CD14-positive monocyte (primary cell): ENCODE results near the gene MBNL3. TPM values are rescaled to one million over a fixed set of nuclear protein-coding genes. Genes with fewer than 3 reads are reported as not detected.
A peak's percentile ranks its signal among the peaks of the same experiment; 100 is the strongest.

Experiments used
- DNase-seq, 3 donors: peaks; one replicate each; pipeline ENCODE4 v3.0.0-alpha.2; 2011 to 2022
- H2AFZ ChIP-seq: 2 replicates; pipeline ENCODE4 v1.6.0; 2012; ENCODE audit warnings: mild to moderate bottlenecking, low read depth, low read length, inconsistent platforms; ENCODE audit not compliant: insufficient read depth, poor library complexity, severe bottlenecking
- H3K27ac ChIP-seq, 2 donors: 1 replicate in 1 of 2; 2 replicates in 1 of 2; pipeline ENCODE4 v1.5.1; 2012 to 2013; ENCODE audit warnings: low read length in 2 of 2, control low read depth in 1 of 2, inconsistent platforms in 1 of 2, low read depth in 1 of 2, mild to moderate bottlenecking in 1 of 2
- H3K27me3 ChIP-seq, 2 donors: one replicate each; pipeline versions ENCODE4 v1.6.0 to v1.6.1; 2011 to 2013; ENCODE audit warnings: low read length in 2 of 2; ENCODE audit not compliant: control insufficient read depth in 2 of 2, insufficient read depth in 2 of 2
- H3K36me3 ChIP-seq, 2 donors: replicated peaks in 1 of 2; 1 replicate in 1 of 2; 2 replicates in 1 of 2; pipeline versions ENCODE4 v1.5.1 to v1.6.1; 2012 to 2013; ENCODE audit warnings: low read length in 2 of 2, control low read depth in 1 of 2, inconsistent platforms in 1 of 2, mild to moderate bottlenecking in 1 of 2; ENCODE audit not compliant: insufficient read depth in 2 of 2, control insufficient read depth in 1 of 2
- H3K4me1 ChIP-seq, 2 donors: 1 replicate in 1 of 2; 2 replicates in 1 of 2; pipeline versions ENCODE4 v1.5.1 to v1.6.1; 2012 to 2013; ENCODE audit warnings: low read length in 2 of 2, control low read depth in 1 of 2, inconsistent platforms in 1 of 2, mild to moderate bottlenecking in 1 of 2, moderate library complexity in 1 of 2; ENCODE audit not compliant: insufficient read depth in 2 of 2, control insufficient read depth in 1 of 2
- H3K4me2 ChIP-seq: replicated peaks from 2 replicates; pipeline ENCODE3; 2012; ENCODE audit warnings: low read length, moderate library complexity, mild to moderate bottlenecking; ENCODE audit not compliant: poor library complexity, severe bottlenecking; ENCODE audit errors: extremely low read depth
- H3K4me3 ChIP-seq, 3 experiments: fragments of 200-600 bp in 1 of 3; sonication (generic) in 1 of 3; replicated peaks in 1 of 3; 1 replicate in 2 of 3; 2 replicates in 1 of 3; pipeline ENCODE4 v1.5.1; 2011 to 2013; ENCODE audit warnings: low read length in 3 of 3, mild to moderate bottlenecking in 3 of 3, control low read depth in 2 of 3, low read depth in 2 of 3, inconsistent platforms in 1 of 3, moderate library complexity in 1 of 3
- H3K79me2 ChIP-seq: 2 replicates; pipeline ENCODE4 v1.6.0; 2012; ENCODE audit warnings: mild to moderate bottlenecking, control low read depth, inconsistent platforms, low read length, moderate library complexity; ENCODE audit not compliant: insufficient read depth
- H3K9ac ChIP-seq: 2 replicates; pipeline ENCODE4 v1.6.0; 2017; ENCODE audit warnings: low read length, mild to moderate bottlenecking; ENCODE audit not compliant: insufficient read depth, poor library complexity, severe bottlenecking
- H3K9me3 ChIP-seq, 2 donors: replicated peaks in 1 of 2; 1 replicate in 1 of 2; 2 replicates in 1 of 2; pipeline versions ENCODE4 v1.5.1 to v1.6.1; 2012 to 2013; ENCODE audit warnings: low read length in 2 of 2, control low read depth in 1 of 2; ENCODE audit not compliant: control insufficient read depth in 1 of 2, insufficient read depth in 1 of 2
- H4K20me1 ChIP-seq: 2 replicates; pipeline ENCODE4 v1.6.0; 2012; ENCODE audit warnings: mild to moderate bottlenecking, low read length, control low read depth, moderate library complexity; ENCODE audit not compliant: insufficient read depth
- H3K27ac Mint-ChIP-seq, 7 donors: one replicate each; pipeline ENCODE4 v1.8.0; 2020; ENCODE audit warnings: mild to moderate bottlenecking in 7 of 7, mixed read lengths in 7 of 7, moderate library complexity in 6 of 7, inconsistent platforms in 2 of 7
- H3K27me3 Mint-ChIP-seq, 3 donors: one replicate each; pipeline ENCODE4 v1.8.0; 2021 to 2022; ENCODE audit warnings: low read depth in 3 of 3, mild to moderate bottlenecking in 3 of 3, mixed read lengths in 3 of 3, moderate library complexity in 3 of 3, inconsistent platforms in 1 of 3
- H3K36me3 Mint-ChIP-seq, 2 donors: one replicate each; pipeline ENCODE4 v1.8.0; 2020; ENCODE audit warnings: mixed read lengths in 2 of 2, inconsistent platforms in 1 of 2, mild to moderate bottlenecking in 1 of 2
- H3K4me1 Mint-ChIP-seq: one replicate; pipeline ENCODE4 v1.8.0; 2020; ENCODE audit warnings: mild to moderate bottlenecking, mixed read lengths
- H3K4me3 Mint-ChIP-seq, 2 donors: one replicate each; pipeline ENCODE4 v1.8.0; 2020; ENCODE audit warnings: mild to moderate bottlenecking in 2 of 2, mixed read lengths in 2 of 2, moderate library complexity in 1 of 2
- H3K9me3 Mint-ChIP-seq, 7 donors: one replicate each; pipeline ENCODE4 v1.8.0; 2020 to 2022; ENCODE audit warnings: mixed read lengths in 7 of 7, mild to moderate bottlenecking in 6 of 7, moderate library complexity in 6 of 7, inconsistent platforms in 2 of 7
- WGBS: methylation state at CpG from one replicate; pipeline ENCODE4 v1.1.5; 2013; ENCODE audit warnings: missing lambda C conversion rate; ENCODE audit not compliant: insufficient coverage; 5-methylcytosine and 5-hydroxymethylcytosine counted together
- intact Hi-C, 2 donors: fragments of 100-400 bp; cut with micrococcal nuclease; formaldehyde crosslinking; loops; one replicate each; pipeline versions ENCODE4 v1.15.0 to v1.15.1; 2023
- polyA plus RNA-seq, 3 donors: library from polyadenylated mRNA; depleted of rRNA in 1 of 3; unstranded in 2 of 3; stranded (reverse) in 1 of 3; fragments of 300-500 nt in 2 of 3; fragments of >200 nt in 1 of 3; fragmentation: Illumina TruSeq in 2 of 3; gene quantifications; 1 replicate in 2 of 3; 2 replicates in 1 of 3; pipeline ENCODE4 v1.2.3, GENCODE V29; 2012 to 2021
- TF ChIP-seq, protein P1 (sequence below): fragments of 200-600 bp; IDR thresholded peaks from one replicate; pipeline ENCODE4 v1.8.0; 2022; ENCODE audit warnings: antibody characterized with exemption, mild to moderate bottlenecking

The MBNL3 gene
- polyA plus RNA-seq, 3 donors = 7.4 to 32.8 (median 22.4) TPM

DNA sequence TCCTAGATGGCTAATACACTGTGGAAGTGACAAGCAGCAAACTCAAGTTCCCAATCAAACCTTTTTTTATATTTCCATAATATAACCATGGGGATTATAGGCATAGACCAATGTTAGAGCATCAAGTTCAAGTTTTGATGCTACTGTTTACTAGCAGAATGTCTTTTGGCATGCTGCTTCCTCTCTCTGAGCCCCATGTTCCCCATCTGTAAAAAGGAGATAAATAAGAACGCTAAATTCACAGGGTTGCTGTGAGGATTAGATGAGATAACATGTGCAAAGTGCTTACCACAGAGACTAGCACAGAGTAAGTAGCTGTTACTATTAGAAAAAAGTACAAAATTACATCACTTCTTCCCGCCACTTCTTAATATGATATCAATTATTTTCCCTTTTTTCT is 18.0 kb downstream of the MBNL3 start:
- H3K27ac Mint-ChIP-seq = peak overlapping the region in 1 of 7 donors; percentile 41
- TF ChIP-seq, protein P1, sequence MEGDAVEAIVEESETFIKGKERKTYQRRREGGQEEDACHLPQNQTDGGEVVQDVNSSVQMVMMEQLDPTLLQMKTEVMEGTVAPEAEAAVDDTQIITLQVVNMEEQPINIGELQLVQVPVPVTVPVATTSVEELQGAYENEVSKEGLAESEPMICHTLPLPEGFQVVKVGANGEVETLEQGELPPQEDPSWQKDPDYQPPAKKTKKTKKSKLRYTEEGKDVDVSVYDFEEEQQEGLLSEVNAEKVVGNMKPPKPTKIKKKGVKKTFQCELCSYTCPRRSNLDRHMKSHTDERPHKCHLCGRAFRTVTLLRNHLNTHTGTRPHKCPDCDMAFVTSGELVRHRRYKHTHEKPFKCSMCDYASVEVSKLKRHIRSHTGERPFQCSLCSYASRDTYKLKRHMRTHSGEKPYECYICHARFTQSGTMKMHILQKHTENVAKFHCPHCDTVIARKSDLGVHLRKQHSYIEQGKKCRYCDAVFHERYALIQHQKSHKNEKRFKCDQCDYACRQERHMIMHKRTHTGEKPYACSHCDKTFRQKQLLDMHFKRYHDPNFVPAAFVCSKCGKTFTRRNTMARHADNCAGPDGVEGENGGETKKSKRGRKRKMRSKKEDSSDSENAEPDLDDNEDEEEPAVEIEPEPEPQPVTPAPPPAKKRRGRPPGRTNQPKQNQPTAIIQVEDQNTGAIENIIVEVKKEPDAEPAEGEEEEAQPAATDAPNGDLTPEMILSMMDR = no peak
- peaks cover 8% of the 10 kb centered on the region for H3K79me2 ChIP-seq

DNA sequence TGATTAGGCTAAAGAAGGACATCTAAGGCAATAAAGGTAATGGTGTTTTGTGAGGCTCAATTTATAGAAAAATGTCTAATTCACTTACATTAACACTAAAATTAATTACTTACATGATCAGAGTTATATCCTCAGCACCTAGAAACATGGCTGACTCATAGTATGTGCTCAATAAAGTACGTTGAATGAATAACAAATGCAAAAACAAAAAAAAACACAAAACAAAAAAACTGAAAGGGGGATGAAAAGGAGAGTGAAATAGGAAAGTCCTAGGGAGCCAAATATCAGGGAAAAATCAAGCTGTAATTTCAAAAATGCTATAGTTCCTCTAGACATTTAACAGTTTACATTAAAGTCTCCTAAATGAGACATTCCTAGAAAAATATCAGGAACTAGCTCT is 18.7 kb downstream of the MBNL3 start:
- Histone ChIP-seq H3K27ac (no peak overlapping the region), H3K79me2 (peaks cover 8% of the 10 kb centered on the region), H3K4me1 (peaks cover 11 to 14% of the 10 kb centered on the region in 2 donors), H2AFZ (no peak overlapping the region), H3K9me3 (no peaks in the 10 kb centered on the region), H3K9ac (no peak overlapping the region), H3K36me3 (no peaks in the 10 kb centered on the region), H4K20me1 (no peaks in the 10 kb centered on the region), H3K4me3 (no peak overlapping the region), H3K4me2 (no peak overlapping the region), H3K27me3 (peaks cover 0 to 2% of the 10 kb centered on the region in 2 donors)
- Mint-ChIP-seq H3K4me1 (peaks cover 14% of the 10 kb centered on the region), H3K9me3 (no peaks in the 10 kb centered on the region), H3K27ac (no peak overlapping the region), H3K27me3 (peaks cover 0 to 10% (median 0%) of the 10 kb centered on the region in 3 donors), H3K36me3 (no peaks in the 10 kb centered on the region), H3K4me3 (no peak overlapping the region)
- no CpG with 5 or more reads among the region's 1 CpG for WGBS
- intact Hi-C loops = no loop called here
- TF ChIP-seq, protein P1 = no peak
- DNase-seq = no peak

More for the DNA sequence above, 18.0 kb downstream of the MBNL3 start:
- no peaks in the 10 kb centered on the region for H3K9me3 ChIP-seq
- Mint-ChIP-seq H3K27me3 (peaks cover 0 to 10% (median 0%) of the 10 kb centered on the region in 3 donors), H3K4me3 (no peak overlapping the region), H3K9me3 (no peaks in the 10 kb centered on the region), H3K4me1 (peaks cover 19% of the 10 kb centered on the region), H3K36me3 (no peaks in the 10 kb centered on the region)
- no peak for DNase-seq
- peaks cover 0 to 2% of the 10 kb centered on the region in 2 donors for H3K27me3 ChIP-seq
- no peak overlapping the region for H3K9ac ChIP-seq
- intact Hi-C loops = no loop called here
- H3K4me1 ChIP-seq = peaks cover 12 to 17% of the 10 kb centered on the region in 2 donors
- no peak overlapping the region for H2AFZ ChIP-seq
- no peak overlapping the region for H3K4me2 ChIP-seq
- no peaks in the 10 kb centered on the region for H3K36me3 ChIP-seq
- H3K27ac ChIP-seq = no peak overlapping the region
- no peak overlapping the region for H3K4me3 ChIP-seq
- no CpG with 5 or more reads among the region's 2 CpGs for WGBS
- H4K20me1 ChIP-seq = no peaks in the 10 kb centered on the region
